A172 (cell line): ENCODE data around the gene ZBTB45. TPM values are rescaled to one million over a fixed set of nuclear protein-coding genes. Genes with fewer than 3 reads are reported as not detected.
A peak's percentile ranks its signal among the peaks of the same experiment; 100 is the strongest.
"Not testable (repeated sequence)": the region's sequence is repeated elsewhere in the genome, so short reads cannot be mapped to it uniquely, and the experiment has no call there.

ENCODE experiments used
- DNase-seq: peaks from one replicate; pipeline ENCODE4 v3.0.0-alpha.2; 2015; ENCODE audit warnings: low spot score
- total RNA-seq: library from RNA; depleted of rRNA; stranded (reverse); fragments of >200 nt; shearing (Covaris generic); gene quantifications from 2 replicates; pipeline ENCODE4 v1.2.3, GENCODE V29; 2014; rRNA removed

ZBTB45 gene
- total RNA-seq, 1 experiment from 2014 or later: 11.9 TPM

GRCh38 chr19:58474997-58475713 is 44.5 kb downstream of the ZBTB45 start:
- no peak for DNase-seq

GRCh38 chr19:58474291-58474996 is 45.2 kb downstream of the ZBTB45 start:
- peak; percentile 34 for DNase-seq

- no peak for DNase-seq
These were observed 45.8 kb downstream of the ZBTB45 start for GRCh38 chr19:58473775-58474174.

DNA sequence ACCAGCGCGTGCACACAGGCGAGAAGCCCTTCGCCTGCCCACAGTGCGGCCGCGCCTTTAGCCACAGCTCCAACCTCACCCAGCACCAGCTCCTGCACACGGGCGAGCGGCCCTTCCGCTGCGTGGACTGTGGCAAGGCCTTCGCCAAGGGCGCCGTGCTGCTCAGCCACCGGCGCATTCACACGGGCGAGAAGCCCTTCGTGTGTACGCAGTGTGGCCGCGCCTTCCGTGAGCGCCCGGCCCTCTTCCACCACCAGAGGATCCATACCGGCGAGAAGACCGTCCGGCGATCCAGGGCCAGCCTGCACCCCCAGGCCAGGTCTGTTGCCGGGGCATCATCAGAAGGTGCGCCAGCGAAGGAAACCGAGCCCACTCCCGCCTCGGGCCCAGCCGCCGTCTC is 47.9 kb downstream of the ZBTB45 start:
- no peak for DNase-seq

DNA sequence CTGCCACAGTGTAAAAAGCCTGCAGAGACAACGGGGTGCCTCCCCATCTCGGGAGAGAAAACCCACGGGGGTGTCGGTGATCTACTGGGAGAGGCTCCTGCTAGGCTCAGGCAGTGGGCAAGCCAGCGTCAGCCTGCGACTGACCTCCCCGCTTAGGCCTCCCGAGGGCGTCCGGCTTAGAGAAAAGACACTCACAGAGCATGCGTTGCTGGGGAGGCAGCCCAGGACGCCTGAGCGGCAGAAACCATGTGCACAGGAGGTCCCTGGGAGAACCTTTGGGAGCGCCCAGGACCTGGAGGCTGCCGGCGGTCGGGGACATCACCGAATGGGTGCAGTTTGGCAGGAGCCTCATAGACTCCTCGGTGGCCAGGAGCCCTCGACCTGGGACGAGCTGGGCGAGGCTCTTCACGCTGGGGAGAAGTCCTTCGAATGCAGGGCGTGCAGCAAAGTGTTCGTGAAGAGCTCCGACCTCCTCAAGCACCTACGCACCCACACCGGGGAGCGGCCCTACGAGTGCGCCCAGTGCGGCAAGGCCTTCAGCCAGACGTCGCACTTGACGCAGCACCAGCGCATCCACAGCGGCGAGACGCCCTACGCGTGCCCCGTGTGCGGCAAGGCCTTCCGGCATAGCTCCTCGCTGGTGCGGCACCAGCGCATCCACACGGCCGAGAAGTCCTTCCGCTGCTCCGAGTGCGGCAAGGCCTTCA is 48.6 kb downstream of the ZBTB45 start:
- not testable (repeated sequence) for DNase-seq

GRCh38 chr19:58469241-58470013 is 50.2 kb downstream of the ZBTB45 start:
- no peak for DNase-seq

- DNase-seq: no peak
These were observed 51.3 kb downstream of the ZBTB45 start for GRCh38 chr19:58468216-58468839.

DNA sequence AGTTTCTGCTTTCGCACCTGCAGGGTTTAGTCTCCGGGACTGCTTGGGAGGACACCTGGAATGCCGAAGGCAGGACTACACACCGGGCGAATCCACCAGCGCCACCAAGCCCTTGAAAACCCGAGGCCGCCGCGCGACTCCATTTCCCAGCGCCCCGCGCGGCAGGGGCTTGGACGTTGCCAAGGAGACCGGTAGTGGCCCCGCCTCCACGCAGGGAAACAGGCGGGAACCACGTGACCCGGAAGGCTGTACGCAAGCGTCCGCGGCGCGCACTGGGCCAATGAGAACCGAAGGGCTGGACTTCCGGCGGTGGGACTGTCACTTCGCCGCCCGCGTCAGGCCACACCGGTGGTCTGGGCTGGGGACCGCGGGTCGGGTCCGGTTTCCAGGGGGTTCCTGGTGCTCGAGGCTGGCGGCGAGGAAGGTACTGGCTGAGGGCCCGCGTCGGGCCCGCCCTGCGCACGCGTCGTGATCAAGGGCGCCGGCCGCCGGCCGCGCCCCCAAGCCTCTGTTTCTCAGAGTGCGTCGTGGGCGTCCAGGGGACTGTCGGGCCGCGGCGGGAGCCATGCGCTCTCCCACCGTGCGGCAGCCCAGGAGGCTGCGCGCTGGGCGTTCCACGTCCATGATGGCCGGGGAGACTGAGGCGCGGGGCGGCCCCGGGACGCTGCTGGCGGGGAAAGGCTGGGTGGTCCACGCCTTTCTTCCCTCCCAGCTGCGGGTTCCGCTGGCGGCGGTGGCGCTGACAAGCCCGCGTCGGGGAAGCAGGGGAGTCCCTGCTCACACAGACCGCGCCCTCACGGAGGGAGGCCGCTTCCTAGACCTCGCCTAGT is 52.6 kb downstream of the ZBTB45 start, which contains the start of gene ZNF324:
TSS of gene ZNF324 (plus strand) at position 321 of the 830 bp plus-strand sequence. CDS start 2,106 bp downstream, outside the sequence.
- peak; percentile 95 for DNase-seq

DNA sequence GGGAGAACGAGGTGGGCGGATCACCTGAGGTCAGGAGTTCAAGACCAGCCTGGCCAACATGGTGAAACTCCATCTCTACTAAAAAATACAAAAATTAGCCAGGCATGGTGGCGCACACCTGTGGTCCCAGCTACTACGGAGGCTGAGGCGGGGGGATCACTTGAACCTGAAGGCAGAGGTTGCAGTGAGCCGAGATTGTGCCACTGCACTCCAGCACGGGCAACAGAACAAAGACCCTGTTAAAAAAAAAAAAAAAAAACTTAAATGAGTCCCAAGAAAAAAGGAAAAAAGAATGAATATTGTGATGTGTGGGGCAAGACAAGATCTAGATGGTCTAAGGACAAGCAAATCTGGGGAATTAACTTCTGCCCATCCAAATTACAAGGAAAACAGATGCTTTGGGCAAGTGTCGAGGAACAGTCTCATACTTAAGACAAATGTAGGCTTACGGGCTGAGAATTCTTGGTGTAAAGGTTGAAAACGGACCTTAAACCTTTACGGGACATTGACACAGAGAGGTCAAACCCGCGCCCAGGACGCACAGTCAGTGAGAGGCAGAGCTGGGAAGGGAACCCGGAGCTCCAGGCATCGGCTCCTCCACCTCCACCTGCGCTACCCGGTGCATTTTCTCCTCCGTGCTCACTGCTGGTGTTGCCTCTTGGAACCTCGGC is 53.4 kb downstream of the ZBTB45 start:
- no peak for DNase-seq

Other genes with a start within 250 kb of the ZBTB45 start
- 8.0 and 9.0 TPM in 2 replicates for gene ZNF8, start 240.9 kb downstream of the ZBTB45 start, total RNA-seq
- gene ERVK3-1, start 214.4 kb downstream of the ZBTB45 start, total RNA-seq: 80.2 and 89.6 TPM in 2 replicates
- gene ZSCAN22, start 192.8 kb downstream of the ZBTB45 start, total RNA-seq: 4.0 and 4.1 TPM in 2 replicates
- gene A1BG, start 166.3 kb downstream of the ZBTB45 start, total RNA-seq: 10.7 and 47.6 TPM in 2 replicates
- gene ZNF497, start 157.1 kb downstream of the ZBTB45 start, total RNA-seq: 1.7 and 2.4 TPM in 2 replicates
- gene ZNF837, start 138.8 kb downstream of the ZBTB45 start, total RNA-seq: 3.7 and 5.7 TPM in 2 replicates
- 2,652 and 2,662 TPM in 2 replicates for gene RPS5, start 132.5 kb downstream of the ZBTB45 start, total RNA-seq
- gene RNF225, start 124.2 kb downstream of the ZBTB45 start, total RNA-seq: not detected in 2 replicates
- gene ZNF584, start 111.2 kb downstream of the ZBTB45 start, total RNA-seq: 31.5 and 42.1 TPM in 2 replicates
- 0.03 and 0.19 TPM in 2 replicates for gene ZNF132, start 79.7 kb downstream of the ZBTB45 start, total RNA-seq
- gene ZNF324B, start 68.2 kb downstream of the ZBTB45 start, total RNA-seq: 9.9 and 12.1 TPM in 2 replicates
- gene ZNF324, start 52.7 kb downstream of the ZBTB45 start, total RNA-seq: 18.4 and 21.5 TPM in 2 replicates
- 17.1 and 18.8 TPM in 2 replicates for gene ZNF446, start 43.5 kb downstream of the ZBTB45 start, total RNA-seq
- gene SLC27A5, start 7.8 kb downstream of the ZBTB45 start, total RNA-seq: 2.8 and 6.6 TPM in 2 replicates
- gene TRIM28, start 24.3 kb upstream of the ZBTB45 start, total RNA-seq: 545 and 619 TPM in 2 replicates
- gene CHMP2A, start 35.3 kb upstream of the ZBTB45 start, total RNA-seq: 32.1 and 48.2 TPM in 2 replicates
- gene UBE2M, start 38.8 kb upstream of the ZBTB45 start, total RNA-seq: 141 and 145 TPM in 2 replicates
- gene MZF1, start 53.5 kb upstream of the ZBTB45 start, total RNA-seq: 17.4 and 17.8 TPM in 2 replicates